Measurements from ENCODE around the gene NHERF2. TPM values are rescaled to one million over a fixed set of nuclear protein-coding genes. Genes with fewer than 3 reads are reported as not detected.

NHERF2 gene
- total RNA-seq, 1 experiment from 2014 or later, result 20.5 TPM

DNA sequence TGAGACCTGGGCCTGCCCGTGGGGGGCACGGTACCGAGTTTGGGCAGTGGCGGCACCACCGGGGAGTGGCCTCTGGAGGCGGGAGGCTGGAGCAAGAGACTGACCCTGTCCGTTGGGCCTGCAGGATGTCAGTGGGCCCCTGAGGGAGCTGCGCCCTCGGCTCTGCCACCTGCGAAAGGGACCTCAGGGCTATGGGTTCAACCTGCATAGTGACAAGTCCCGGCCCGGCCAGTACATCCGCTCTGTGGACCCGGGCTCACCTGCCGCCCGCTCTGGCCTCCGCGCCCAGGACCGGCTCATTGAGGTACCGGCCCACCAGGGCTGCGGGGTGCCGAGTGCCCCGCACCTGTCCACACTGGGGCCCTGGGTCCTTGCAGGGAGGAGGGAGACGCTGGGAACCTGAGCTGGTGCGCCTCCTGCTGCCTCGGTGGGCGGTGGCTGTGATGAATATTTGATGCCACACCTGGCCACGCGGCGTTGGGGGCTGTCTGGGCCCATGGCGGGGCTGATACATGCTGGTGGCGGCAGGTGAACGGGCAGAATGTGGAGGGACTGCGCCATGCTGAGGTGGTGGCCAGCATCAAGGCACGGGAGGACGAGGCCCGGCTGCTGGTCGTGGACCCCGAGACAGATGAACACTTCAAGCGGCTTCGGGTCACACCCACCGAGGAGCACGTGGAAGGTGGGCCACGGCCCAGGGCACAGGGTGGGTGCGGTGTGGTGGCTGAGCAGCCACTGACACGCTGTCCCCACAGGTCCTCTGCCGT lies 9.7 kb downstream of the NHERF2 start:
- no peak for DNase-seq (ENCODE audit: low spot score)
- in situ Hi-C loops (cut with HindIII; ENCODE audit: low sequenced_read_pairs), result loop anchor here (5.0 kb wide), 1 partner anchor 126 kb away; no protein-coding TSS in a partner anchor

DNA sequence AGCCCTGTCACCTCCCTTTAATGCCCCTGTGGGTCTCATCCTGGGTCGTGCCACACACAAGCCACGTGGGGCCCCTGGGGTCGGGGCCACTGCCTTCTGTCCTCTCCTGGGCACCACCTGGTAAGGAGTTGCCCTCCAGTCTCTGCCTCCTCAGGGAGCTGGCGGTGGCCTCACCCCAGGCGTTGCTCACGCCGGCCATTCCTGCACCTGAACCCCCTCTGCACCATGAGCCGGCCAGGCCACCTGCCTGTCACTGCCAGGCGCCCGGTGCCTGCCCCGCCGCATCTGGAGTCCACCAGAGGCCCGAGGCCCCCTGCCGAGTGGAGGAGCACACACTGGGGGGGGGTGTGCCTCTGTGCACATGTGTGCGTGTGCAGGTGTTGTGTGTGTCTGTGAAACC lies 10.4 kb downstream of the NHERF2 start:
- in situ Hi-C loops (cut with HindIII; ENCODE audit: low sequenced_read_pairs), result loop anchor here (5.0 kb wide), 1 partner anchor 125 kb away; no protein-coding TSS in a partner anchor
- DNase-seq (ENCODE audit: low spot score), result no peak

DNA sequence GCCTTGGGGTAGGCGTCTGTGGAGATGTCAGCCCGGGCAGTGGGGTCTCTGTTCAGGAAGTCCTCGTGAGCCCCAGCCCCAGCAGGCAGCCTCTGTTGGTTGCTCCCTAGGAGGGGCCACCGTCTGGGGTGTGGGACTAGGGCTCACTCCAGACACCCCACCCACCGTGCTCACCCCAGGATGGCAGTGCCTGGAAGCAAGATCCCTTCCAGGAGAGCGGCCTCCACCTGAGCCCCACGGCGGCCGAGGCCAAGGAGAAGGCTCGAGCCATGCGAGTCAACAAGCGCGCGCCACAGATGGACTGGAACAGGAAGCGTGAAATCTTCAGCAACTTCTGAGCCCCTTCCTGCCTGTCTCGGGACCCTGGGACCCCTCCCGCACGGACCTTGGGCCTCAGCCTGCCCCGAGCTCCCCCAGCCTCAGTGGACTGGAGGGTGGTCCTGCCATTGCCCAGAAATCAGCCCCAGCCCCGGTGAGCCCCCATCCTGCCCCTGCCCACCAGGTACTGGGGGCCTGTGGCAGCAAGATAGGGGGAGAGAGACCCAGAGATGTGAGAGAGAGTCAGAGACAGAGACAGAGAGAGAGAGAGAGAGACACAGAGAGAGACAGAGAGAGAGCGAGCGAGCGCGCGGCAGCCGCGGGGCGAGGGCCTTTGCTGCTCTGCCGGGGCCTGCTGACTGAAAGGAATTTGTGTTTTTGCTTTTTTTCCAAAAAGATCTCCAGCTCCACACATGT lies 11.1 kb downstream of the NHERF2 start:
- DNase-seq (ENCODE audit: low spot score), result no peak
- in situ Hi-C loops (cut with HindIII; ENCODE audit: low sequenced_read_pairs), result loop anchor here (5.0 kb wide), 1 partner anchor 124 kb away; no protein-coding TSS in a partner anchor

DNA sequence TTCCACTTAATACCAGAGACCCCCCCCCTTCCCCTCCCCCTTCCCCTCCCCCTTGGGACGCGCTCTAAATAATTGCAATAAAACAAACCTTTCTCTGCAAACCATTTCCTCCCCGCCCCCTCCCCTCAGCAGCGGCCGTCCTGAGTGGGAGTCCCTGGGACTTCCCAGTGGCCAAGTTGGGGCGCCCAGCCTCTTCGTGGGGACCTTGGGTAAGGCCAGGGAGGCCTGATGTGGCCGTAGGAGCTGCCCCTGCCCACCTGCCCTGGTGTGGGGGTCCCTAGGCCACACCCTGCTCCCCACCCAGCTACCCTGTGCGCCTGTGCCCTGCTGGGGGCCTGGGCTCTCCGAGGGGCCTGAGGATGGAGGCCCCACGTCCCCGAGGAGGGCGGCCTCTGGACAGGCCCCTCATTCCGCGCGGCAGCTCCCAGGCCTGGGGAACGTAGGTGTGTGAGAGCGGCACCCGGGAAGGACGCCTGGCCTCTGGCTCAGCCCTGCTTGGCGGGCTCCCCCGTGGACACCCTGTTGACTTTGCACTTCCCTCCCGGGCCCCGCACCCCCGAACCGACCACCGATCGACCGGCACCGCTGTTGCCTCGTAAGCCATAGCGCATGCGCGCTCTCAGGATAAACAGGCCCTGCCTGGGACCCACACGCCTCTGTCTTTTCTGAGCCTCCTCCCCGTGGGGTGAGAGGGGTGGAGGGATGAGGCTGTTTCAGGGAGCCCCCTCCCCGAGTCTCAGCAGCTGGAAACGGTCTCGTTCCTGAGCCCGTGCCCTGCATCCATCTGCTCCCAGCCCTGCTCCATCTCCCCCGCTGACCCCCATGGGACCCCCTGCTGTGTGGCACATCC lies 11.9 kb downstream of the NHERF2 start:
- in situ Hi-C loops (cut with HindIII; ENCODE audit: low sequenced_read_pairs), result loop anchor here (5.0 kb wide), 1 partner anchor 124 kb away; no protein-coding TSS in a partner anchor
- no peak for DNase-seq (ENCODE audit: low spot score)

DNA sequence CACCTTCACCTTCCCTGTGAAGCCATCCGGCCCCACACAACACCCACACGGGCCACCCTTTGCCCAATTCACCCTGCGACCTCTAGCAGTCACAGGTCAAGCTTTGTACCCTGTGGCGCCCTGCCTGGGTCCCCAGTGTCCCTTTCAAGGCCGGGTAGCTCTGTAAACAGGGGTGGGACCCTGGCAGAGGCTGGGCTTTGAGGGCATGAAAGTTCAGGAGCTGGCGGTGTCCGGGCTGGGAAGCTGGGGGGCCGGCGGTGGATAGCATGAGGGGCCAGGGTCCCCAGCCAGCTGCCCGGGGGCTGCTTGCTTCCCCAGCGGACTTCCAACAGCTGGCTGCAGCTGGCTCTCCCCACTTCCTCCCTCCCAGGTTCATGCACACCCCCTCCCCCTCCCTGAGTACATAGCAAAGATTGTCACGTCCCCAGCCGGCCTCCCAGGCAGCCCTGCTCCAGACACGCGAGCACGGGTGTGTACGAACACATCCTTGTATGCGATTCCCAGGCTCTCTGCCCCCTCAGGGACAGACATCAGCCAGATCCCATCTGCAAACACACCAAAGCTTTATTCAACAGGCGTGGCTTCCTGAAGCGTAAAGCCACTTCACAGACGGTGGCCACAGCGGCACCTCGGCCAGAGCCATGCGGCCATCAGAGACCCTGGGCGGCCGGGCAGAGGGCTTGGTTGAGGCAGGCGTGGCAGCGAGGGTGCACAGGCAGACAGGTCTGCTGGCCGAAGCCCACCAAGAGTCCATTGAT lies 12.8 kb downstream of the NHERF2 start:
- in situ Hi-C loops (cut with HindIII; ENCODE audit: low sequenced_read_pairs), result loop anchor here (5.0 kb wide), 1 partner anchor 123 kb away; no protein-coding TSS in a partner anchor
- DNase-seq (ENCODE audit: low spot score), result no peak

DNA sequence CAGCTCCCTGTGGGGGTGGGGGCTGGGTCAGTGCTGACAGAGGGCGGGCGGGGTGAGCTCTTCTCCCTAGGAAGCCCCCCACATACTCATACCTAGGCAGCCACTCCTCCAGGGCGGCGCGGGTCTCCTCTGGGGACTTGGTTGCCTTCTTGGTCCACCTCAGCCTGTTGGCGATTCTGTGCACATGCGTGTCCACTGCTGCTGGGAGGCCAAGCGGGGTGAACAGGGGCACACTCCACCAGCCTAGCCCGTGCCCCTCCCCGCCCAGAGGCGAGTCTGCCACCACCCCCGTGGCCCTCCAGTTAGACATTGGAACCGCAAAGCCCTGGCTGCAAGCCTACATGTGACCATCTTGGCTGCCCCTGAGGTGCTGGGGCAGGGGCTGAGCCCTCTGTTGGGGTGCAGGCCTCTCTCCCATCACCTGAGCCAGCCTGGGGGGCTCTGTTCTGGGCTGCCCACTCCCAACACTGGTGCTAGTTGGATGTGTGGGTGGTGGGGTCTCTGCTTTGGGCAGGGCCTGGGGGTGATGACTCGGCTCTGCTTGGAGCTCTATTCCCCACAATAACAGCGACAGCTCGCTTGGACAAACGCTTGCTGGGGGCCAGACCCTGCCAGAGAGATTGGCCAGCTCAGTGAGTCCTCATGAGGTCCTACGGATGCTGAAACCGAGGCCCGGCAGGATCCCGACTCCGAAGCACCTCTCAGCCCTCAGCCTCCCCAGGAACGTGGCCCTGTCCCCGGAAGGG lies 13.5 kb downstream of the NHERF2 start:
- in situ Hi-C loops (cut with HindIII; ENCODE audit: low sequenced_read_pairs), result no loop called here
- DNase-seq (ENCODE audit: low spot score), result no peak

DNA sequence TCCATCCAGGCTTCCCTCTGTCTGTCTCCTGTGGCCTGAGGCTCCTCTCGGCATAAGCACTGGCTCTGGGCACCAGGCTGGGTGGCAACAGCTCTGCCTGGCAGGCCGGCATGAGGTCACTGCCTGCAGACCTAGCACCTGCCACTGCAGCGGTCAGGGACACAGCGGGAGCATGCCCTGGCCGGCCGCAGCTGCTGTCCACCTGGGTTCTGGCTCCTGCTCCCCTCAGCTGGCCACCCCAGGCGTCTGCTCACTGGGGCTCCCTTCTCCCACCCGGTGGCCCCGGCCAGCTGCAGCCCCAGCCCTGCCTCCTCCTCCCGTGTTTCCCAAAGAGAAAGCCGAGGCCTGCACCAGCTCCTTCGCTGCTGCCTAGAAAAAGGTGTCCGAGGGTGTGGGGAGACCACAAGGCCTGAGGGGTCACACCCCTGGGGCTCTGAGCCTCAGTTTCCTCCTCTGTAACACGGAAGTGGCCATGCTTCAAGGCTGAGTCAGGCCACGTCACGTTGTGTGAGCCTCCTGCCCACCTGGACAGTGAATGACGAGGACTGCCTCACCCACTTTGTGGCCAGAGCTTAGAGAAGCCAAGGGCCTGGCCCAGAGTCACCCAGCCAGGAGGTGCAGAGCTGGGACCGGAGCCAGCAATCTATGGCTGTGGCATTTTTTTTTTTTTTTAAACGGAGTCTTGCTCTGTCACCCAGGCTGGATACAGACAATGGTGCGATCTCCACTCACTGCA lies 14.3 kb downstream of the NHERF2 start:
- in situ Hi-C loops (cut with HindIII; ENCODE audit: low sequenced_read_pairs), result no loop called here
- DNase-seq (ENCODE audit: low spot score), result peak; percentile 71

DNA sequence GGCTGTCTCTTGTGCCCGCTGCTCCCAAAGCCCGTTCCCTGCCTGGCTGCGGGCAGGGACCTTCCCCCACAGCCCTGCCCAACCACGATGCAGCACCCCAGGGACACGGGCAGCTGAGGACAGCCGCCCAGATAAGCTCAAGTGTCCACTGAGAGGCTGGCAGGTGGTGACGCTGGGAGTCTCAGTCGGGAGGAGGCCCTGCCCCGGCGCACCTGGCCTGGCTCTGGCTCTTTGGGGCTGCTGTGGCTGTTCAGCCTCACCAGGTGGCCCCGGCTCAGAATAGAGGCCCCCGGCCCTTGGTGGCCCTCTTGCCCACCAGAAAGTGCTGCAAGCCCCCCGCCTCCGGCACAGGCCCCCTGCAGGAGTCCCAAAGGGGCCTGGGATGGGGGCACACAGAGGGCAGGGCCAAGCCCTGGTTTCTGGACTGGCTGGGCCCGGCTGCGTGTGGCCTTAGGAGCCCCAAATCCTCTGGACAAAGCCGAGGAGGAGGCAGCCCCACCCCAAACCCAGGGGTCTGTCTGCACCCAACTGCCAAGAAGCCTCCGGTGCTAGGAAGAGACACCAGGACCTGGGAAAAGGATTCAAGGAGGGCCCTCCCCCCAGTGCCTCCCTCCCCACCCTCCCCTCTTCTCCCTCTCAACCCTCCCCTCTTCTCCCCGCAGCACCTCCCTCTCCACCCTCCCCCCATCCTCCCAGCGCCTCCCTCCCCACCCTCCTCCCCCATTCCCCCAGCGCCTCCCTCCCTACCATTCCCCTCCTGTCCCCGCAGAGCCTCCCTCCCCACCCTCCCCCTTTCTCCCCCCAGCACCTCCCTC lies 15.7 kb downstream of the NHERF2 start:
- no peak for DNase-seq (ENCODE audit: low spot score)
- in situ Hi-C loops (cut with HindIII; ENCODE audit: low sequenced_read_pairs), result no loop called here

DNA sequence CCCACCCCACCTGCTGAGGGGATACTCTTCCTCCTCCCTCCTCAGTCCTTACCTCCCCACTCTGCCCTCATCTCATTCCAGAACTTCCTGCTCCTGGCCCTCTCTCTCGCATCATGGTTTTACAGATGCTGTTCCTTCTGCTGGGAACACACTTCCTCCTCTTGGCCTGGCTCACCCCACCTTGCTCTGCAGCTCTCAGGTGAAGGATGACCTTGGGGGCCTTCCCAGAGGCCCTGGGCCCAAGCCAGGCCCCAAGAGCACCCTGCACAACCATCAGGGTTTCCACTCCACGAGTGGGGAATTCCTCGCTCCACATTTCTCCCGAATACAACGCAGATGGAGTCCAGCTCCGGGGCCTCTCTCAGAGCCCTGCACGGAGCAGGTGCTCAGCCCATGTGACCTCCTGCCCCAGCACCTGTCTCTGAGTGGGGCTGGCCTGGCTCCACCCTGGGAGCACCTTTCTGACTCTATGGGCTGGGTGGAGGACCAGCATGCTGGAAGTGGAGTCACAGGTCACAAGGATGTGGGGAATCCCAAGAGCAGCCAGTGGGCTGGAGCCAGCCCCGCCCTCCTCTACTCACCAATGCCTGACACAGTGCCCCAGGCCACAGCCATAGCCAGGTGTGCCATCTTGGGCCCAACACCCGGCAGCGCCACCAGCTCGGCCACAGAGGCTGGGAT lies 16.4 kb downstream of the NHERF2 start:
- in situ Hi-C loops (cut with HindIII; ENCODE audit: low sequenced_read_pairs), result no loop called here
- DNase-seq (ENCODE audit: low spot score), result no peak

DNA sequence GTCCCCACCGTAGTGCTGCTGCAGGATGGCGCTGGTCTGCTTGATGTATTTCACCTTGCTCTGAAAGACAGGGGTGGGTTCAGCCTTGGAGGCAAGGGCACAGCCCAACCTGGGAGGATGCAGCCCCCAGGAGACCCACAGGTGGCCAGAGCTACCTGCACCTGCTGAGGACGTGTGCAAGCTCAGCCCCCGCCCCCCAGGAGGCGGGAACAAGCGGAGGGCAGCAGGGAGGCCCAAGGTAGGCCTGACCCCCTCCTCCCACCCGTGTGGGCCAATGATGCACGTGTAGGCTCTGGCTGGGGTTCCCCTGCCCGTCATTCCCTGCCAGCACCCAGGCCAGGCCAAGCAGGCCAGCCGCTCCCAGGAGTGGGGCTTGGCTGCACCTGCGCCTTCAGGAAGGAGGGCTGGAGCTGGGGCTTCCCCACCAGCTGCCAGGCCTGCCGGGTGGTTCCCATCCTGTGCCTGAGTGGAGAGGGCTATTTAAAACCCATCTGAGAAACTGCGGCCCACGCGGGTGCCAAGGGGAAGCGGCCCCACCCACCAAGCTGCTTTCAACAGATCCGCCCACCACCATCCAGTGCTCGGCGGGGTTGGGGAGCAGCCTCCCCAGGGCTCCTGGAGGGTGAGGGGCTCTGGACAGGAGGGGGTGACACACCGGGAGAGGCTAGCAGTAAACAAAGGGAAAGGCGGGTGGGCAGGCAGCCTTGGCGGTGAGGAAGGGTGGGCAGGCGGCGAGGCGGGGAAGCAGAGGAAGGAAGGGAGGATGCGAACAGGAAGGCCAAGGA lies 17.2 kb downstream of the NHERF2 start:
- DNase-seq (ENCODE audit: low spot score), result peak; percentile 47
- in situ Hi-C loops (cut with HindIII; ENCODE audit: low sequenced_read_pairs), result no loop called here

DNA sequence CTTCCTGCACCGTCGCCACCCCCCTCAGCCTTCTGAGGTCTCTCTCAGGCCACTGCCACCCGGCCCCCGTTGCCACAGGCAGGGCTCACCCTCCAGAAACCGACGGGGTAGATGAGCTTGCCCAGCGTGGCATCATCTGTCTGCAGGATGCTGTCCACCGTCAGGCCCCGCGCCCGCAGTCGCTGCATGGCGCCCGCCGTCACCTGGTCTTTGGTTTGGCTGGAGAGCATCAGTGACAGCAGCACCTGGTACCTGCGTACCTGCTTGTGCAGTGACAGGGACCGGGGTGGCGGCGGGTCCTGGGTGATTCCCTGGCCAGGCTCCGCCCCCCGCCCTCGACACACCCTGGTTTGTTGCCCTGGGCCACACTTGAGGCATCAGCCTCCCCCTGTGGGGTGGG lies 17.8 kb downstream of the NHERF2 start:
- in situ Hi-C loops (cut with HindIII; ENCODE audit: low sequenced_read_pairs), result no loop called here
- no peak for DNase-seq (ENCODE audit: low spot score)

DNA sequence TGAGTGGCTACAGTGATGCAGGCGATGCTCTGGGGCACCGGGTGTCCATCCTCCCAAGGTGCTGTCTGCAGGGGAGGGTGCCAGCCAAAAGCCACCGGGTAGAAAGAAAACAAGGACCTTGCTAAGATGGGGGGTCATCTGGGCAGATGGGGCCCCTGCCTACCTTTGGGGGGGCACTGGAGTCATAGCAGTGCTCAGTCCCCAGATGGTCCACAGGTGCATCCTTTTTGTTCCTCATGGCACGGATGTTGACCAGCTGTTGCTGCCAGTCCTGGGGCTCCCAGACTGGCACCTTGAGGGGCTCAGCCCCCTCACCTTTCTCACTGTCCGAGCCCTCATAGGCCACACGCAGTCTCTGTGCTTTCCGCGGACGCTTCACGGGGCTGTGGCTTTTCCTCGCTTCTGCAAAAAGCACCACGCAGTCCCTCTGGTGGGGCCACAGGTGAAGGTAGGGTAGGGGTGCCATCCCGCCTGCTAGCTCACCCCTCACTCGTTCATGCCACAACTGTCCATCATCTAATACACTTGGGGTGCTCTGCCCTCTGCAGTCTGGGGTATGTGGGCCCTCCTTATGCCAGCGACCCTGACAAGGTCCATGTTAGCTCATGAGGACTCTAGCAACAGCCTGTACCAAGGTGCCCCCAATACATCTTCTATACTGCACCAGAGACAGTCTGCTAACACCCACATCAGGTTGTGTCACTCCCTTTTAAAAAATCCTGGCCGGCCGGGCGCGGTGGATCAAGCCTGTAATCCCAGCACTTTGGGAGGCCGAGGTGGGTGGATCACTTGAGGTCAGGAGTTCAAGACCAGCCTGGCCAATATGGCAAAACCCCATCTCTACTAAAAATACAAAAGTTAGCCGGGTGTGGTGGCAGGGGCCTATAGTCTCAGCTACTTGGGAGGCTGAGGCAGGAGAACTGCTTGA lies 19.5 kb downstream of the NHERF2 start:
- in situ Hi-C loops (cut with HindIII; ENCODE audit: low sequenced_read_pairs), result no loop called here
- DNase-seq (ENCODE audit: low spot score), result no peak

DNA sequence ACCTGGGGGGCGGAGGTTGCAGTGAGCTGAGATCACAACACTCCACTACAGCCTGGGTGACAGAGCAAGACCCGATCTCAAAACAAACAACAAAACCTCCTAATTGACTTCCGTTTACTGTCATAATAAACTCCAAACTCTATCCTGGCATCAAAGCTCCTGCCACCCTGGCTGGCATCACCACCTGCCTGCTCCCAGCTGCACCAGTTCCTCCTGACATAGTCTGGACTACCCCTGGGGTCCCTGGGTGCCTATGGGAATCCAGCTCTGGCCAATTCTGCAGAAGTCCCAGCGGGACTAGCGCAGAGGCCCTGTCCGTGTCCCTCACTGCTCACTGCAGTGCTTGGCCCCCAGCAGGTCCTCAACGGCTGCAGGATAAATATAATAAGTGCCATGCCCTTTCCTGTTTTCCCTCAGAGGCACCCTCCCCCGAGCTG lies 20.2 kb downstream of the NHERF2 start:
- in situ Hi-C loops (cut with HindIII; ENCODE audit: low sequenced_read_pairs), result no loop called here
- DNase-seq (ENCODE audit: low spot score), result no peak

DNA sequence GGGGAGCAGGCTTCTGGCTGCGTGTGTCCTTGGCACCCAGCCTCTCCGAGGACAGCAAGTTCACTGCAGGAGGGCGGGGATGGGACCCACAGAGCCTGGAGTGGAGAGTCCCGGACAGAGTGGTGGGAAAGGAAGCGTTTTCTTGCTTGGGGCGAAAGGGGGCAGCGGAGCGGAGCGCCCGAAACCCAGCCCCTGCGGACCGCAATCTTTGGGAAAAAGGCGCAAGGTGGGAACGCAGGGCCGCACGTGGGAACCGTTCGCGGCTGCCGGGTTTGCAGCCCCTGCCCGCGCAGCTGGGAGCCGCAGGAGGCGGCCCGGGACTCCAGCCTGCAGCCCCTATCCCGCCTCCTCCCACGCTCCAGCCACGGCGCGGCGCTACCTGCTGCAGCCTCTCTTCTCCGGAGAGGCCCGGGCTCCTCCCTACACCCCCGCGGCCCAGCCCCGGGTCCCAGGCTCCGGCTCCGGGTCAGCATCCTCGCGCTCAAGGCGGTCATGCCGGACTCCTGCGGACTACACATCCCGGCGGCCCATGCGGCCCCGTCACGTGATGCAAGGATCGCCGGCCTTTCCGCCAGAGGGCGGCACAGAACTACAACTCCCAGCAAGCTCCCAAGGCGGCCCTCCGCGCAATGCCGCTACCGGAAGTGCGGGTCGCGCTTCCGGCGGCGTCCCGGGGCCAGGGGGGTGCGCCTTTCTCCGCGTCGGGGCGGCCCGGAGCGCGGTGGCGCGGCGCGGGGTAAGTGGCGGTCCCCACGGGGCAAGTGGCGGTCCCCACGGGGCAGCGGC lies 20.8 kb downstream of the NHERF2 start, which contains the start of the genes NTHL1 and TSC2:
NTHL1 (minus strand) TSS at position 505 of the 786 bp plus-strand sequence; CDS start at position 494, 11 bp downstream.
TSC2 (plus strand) TSS at position 656 of the 786 bp plus-strand sequence. CDS start 631 bp downstream, outside the sequence.
- peak; percentile 95 for DNase-seq (ENCODE audit: low spot score)
- in situ Hi-C loops (cut with HindIII; ENCODE audit: low sequenced_read_pairs), result no loop called here
